Measurements from ENCODE around the gene ADCK2.
"Not testable (repeated sequence)": the region's sequence is repeated elsewhere in the genome, so short reads cannot be mapped to it uniquely, and the experiment has no call there.

The ADCK2 gene

DNA sequence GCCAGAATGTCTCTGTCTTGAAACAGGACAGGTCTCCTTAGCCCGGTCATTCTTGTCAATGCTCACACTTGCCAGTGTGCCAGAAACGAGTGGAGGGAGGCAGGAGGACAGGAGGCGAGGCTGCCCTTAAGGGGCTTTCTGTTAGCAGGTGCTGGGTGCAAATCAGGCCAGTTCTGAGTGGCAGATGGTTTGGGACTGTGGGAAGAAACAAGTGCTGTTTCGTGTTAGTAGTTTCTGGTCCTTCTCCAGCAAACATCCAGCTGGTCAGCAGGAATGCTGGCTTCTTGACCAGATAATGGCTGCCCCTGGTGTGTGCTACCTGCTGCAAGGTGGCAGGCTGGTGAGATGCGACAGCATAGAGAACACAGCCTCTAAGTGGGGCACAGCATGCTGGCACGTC lies 15.6 kb downstream of the ADCK2 start:
- no peak overlapping the region for H3K4me2 ChIP-seq (ENCODE audit: low read depth, low read length, poor library complexity, severe bottlenecking)
- no peak overlapping the region for H2AFZ ChIP-seq (ENCODE audit: low read length)
- no peaks in the 10 kb centered on the region for H3K79me2 ChIP-seq (ENCODE audit: insufficient read depth, low read length)
- no peak overlapping the region for H3K4me3 ChIP-seq (ENCODE audit: low read length, poor library complexity, severe bottlenecking)
- no peaks in the 10 kb centered on the region for H3K27me3 ChIP-seq (ENCODE audit: insufficient read depth, low read length, poor library complexity, severe bottlenecking)
- H3K36me3 ChIP-seq (ENCODE audit: insufficient read depth, low read length): peaks cover 24% of the 10 kb centered on the region; the same call in 1 of the 2 replicates
- TF ChIP-seq EZH2phosphoT487 (IDR thresholded peaks at IDR 0.05; ENCODE audit: borderline replicate concordance): no peak
- TF ChIP-seq CTCF (conservative IDR thresholded peaks at IDR 0.05; ENCODE audit: low read length): no peak
- H4K20me1 ChIP-seq (ENCODE audit: insufficient read depth, low read length, poor library complexity, severe bottlenecking): no peaks in the 10 kb centered on the region
- H3K9ac ChIP-seq (ENCODE audit: low read depth, low read length, poor library complexity, severe bottlenecking): no peak overlapping the region
- H3K9me2 ChIP-seq (replicated peaks; ENCODE audit: low read depth, low read length): no peaks in the 10 kb centered on the region
- no peaks in the 10 kb centered on the region for H3F3A ChIP-seq (ENCODE audit: low read depth)
- no peaks in the 10 kb centered on the region for H3K9me3 ChIP-seq (ENCODE audit: insufficient read depth, low read depth, low read length)
- no peaks in the 10 kb centered on the region for H3K4me1 ChIP-seq (ENCODE audit: insufficient read depth, low read length, poor library complexity, severe bottlenecking)

DNA sequence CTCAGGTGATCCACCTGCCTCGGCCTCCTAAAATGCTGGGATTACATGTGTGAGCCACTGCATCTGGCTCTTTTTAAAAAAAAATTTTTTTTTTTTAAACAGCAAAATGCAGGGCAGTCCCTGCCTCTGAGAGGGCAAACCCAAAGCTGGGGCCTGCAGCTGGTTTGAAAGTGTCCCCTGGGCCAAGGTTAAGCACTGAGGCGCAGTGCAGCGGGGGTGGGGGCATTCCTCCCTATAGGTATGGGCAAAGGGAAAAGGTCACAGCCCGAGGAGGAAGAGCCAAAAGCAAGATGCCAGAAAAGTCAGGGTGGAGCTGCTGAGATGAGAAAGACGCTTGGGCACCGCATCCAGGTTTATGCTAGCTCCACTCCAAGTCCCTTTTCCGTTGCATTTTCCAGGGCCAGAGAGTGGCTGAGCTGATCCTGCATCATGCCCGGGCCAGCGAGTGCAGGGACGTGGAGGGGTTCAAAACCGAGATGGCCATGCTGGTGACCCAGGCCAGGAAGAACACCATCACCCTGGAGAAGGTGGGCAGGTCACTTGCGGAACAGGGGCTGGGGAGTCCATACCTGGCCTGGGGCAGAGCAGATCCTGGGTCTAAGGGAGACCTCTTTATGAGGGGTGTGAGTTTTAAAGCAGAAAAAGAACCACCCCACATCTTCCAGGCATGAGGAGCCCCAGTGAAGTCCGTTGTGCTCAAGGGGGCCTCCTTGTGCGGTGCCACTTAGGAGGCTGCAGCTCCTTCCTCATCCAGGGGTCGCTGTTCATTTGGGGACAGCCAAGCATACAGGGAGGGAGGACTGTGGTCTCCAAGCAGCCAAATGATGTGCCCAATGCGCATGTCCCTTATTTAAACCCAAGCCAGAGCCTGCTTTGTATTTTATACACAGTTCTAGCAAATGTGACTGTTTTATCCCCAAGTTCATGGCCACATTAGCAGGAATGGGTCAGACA lies 16.7 kb downstream of the ADCK2 start:
- Histone ChIP-seq H3K9me2 (replicated peaks; ENCODE audit: low read depth, low read length) (no peaks in the 10 kb centered on the region), H3K27me3 (ENCODE audit: insufficient read depth, low read length, poor library complexity, severe bottlenecking) (no peaks in the 10 kb centered on the region), H3K4me1 (ENCODE audit: insufficient read depth, low read length, poor library complexity, severe bottlenecking) (no peaks in the 10 kb centered on the region), H3F3A (ENCODE audit: low read depth) (no peaks in the 10 kb centered on the region), H3K36me3 (ENCODE audit: insufficient read depth, low read length) (peaks cover 23% of the 10 kb centered on the region; the same call in 1 of the 2 replicates), H3K4me3 (ENCODE audit: low read length, poor library complexity, severe bottlenecking) (no peak overlapping the region), H4K20me1 (ENCODE audit: insufficient read depth, low read length, poor library complexity, severe bottlenecking) (no peaks in the 10 kb centered on the region), H2AFZ (ENCODE audit: low read length) (no peak overlapping the region), H3K9me3 (ENCODE audit: insufficient read depth, low read depth, low read length) (no peaks in the 10 kb centered on the region), H3K4me2 (ENCODE audit: low read depth, low read length, poor library complexity, severe bottlenecking) (no peak overlapping the region), H3K9ac (ENCODE audit: low read depth, low read length, poor library complexity, severe bottlenecking) (no peak overlapping the region), H3K79me2 (ENCODE audit: insufficient read depth, low read length) (no peaks in the 10 kb centered on the region)
- TF ChIP-seq CTCF (conservative IDR thresholded peaks at IDR 0.05; ENCODE audit: low read length): no peak
- no peak for TF ChIP-seq EZH2phosphoT487 (IDR thresholded peaks at IDR 0.05; ENCODE audit: borderline replicate concordance)

- Histone ChIP-seq H4K20me1 (ENCODE audit: insufficient read depth, low read length, poor library complexity, severe bottlenecking) (no peaks in the 10 kb centered on the region), H3K36me3 (ENCODE audit: insufficient read depth, low read length) (peaks cover 28% of the 10 kb centered on the region; the same call in 1 of the 2 replicates)
These were observed 18.8 kb downstream of the ADCK2 start for GRCh38 chr7:140691376-140692045.

GRCh38 chr7:140693849-140694248 lies 21.1 kb downstream of the ADCK2 start:
- H3K4me1 ChIP-seq (ENCODE audit: insufficient read depth, low read length, poor library complexity, severe bottlenecking): peaks cover 18% of the 10 kb centered on the region
- H3F3A ChIP-seq (ENCODE audit: low read depth); H3K27me3 ChIP-seq (ENCODE audit: insufficient read depth, low read length, poor library complexity, severe bottlenecking); H3K9ac ChIP-seq (ENCODE audit: low read depth, low read length, poor library complexity, severe bottlenecking); H3K9me3 ChIP-seq (ENCODE audit: insufficient read depth, low read depth, low read length); H3K4me2 ChIP-seq (ENCODE audit: low read depth, low read length, poor library complexity, severe bottlenecking); H3K4me3 ChIP-seq (ENCODE audit: low read length, poor library complexity, severe bottlenecking); H3K9me2 ChIP-seq (replicated peaks; ENCODE audit: low read depth, low read length); H2AFZ ChIP-seq (ENCODE audit: low read length): not testable (repeated sequence)
- peaks cover 11% of the 10 kb centered on the region for H4K20me1 ChIP-seq (ENCODE audit: insufficient read depth, low read length, poor library complexity, severe bottlenecking)
- peaks cover 28% of the 10 kb centered on the region; the same call in 1 of the 2 replicates for H3K36me3 ChIP-seq (ENCODE audit: insufficient read depth, low read length)
- peaks cover 16% of the 10 kb centered on the region for H3K79me2 ChIP-seq (ENCODE audit: insufficient read depth, low read length)

More at GRCh38 chr7:140691376-140692045, 18.8 kb downstream of the ADCK2 start:
- no peak for TF ChIP-seq CTCF (conservative IDR thresholded peaks at IDR 0.05; ENCODE audit: low read length)
- no peak for TF ChIP-seq EZH2phosphoT487 (IDR thresholded peaks at IDR 0.05; ENCODE audit: borderline replicate concordance)
- Histone ChIP-seq H3K9me3 (ENCODE audit: insufficient read depth, low read depth, low read length) (no peaks in the 10 kb centered on the region), H3K79me2 (ENCODE audit: insufficient read depth, low read length) (no peaks in the 10 kb centered on the region), H3K9me2 (replicated peaks; ENCODE audit: low read depth, low read length) (no peaks in the 10 kb centered on the region), H3K4me1 (ENCODE audit: insufficient read depth, low read length, poor library complexity, severe bottlenecking) (peaks cover 5% of the 10 kb centered on the region), H3K27me3 (ENCODE audit: insufficient read depth, low read length, poor library complexity, severe bottlenecking) (no peaks in the 10 kb centered on the region), H3K4me2 (ENCODE audit: low read depth, low read length, poor library complexity, severe bottlenecking) (no peak overlapping the region), H3F3A (ENCODE audit: low read depth) (no peaks in the 10 kb centered on the region), H2AFZ (ENCODE audit: low read length) (no peak overlapping the region), H3K9ac (ENCODE audit: low read depth, low read length, poor library complexity, severe bottlenecking) (no peak overlapping the region), H3K4me3 (ENCODE audit: low read length, poor library complexity, severe bottlenecking) (no peak overlapping the region)

All from Loucy (cell line).